Epidermal melanocyte (primary cell): Measurements from ENCODE around the gene CD68.

ENCODE experiments used
- DNase-seq: peaks from one replicate; pipeline ENCODE4 v3.0.0; 2011; ENCODE audit warnings: low spot score; ENCODE audit not compliant: insufficient read length

CD68 gene

DNA sequence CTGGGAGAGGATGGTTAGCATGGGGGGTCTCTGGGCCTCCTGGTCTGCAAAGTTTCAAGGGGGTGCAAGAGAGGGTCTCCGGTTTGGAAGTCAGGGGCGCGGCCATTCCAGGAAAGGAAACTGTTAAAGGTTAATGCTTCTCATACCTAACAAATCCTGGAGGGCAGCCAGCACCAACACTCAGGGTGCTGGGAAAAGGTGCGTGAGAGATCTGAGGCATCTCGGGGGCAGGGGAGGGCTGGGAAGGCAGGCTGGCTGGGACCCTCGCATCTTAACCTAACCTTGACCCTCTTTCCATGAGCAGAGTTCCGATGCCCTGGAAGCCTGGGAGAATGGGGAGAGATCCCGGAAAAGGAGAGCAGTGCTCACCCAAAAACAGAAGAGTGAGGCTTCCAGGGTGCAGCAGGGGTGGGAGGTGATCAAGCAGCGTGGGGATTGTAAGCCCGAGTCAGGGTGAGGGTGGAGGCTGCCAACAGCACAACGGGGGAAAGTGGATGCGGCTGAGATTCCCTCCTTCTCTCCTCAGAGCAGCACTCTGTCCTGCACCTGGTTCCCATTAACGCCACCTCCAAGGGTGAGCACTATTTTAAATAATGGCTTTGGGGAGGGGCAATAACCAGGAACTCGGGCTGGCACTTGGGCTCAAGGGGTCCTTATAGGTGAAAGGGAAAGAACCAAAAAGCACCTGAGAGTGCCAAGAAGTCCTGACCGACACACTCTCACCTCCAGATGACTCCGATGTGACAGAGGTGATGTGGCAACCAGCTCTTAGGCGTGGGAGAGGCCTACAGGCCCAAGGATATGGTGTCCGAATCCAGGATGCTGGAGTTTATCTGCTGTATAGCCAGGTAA lies 19.9 kb upstream of the CD68 start:
- no peak for DNase-seq

DNA sequence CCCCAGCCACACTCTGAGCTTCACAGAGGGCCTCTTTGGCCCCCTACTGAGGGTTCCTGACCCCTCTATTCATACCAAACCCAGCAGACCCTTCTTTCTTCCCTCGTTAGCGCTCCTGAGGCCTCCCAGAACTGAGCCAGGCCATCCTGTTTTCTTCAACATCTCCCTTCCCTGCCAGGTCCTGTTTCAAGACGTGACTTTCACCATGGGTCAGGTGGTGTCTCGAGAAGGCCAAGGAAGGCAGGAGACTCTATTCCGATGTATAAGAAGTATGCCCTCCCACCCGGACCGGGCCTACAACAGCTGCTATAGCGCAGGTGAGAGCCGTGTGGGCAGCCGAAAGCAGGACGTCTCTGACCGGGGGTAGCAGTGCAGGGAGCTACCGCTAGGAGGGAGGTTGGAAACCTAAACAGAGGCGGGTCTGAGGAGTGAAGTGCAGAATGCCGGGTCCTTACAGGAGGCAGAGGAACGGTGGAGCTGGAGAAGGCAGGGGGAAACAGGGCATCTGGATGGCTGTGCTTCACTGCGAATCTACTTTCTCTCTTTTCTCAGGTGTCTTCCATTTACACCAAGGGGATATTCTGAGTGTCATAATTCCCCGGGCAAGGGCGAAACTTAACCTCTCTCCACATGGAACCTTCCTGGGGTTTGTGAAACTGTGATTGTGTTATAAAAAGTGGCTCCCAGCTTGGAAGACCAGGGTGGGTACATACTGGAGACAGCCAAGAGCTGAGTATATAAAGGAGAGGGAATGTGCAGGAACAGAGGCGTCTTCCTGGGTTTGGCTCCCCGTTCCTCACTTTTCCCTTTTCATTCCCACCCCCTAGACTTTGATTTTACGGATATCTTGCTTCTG lies 19.0 kb upstream of the CD68 start:
- DNase-seq: no peak

DNA sequence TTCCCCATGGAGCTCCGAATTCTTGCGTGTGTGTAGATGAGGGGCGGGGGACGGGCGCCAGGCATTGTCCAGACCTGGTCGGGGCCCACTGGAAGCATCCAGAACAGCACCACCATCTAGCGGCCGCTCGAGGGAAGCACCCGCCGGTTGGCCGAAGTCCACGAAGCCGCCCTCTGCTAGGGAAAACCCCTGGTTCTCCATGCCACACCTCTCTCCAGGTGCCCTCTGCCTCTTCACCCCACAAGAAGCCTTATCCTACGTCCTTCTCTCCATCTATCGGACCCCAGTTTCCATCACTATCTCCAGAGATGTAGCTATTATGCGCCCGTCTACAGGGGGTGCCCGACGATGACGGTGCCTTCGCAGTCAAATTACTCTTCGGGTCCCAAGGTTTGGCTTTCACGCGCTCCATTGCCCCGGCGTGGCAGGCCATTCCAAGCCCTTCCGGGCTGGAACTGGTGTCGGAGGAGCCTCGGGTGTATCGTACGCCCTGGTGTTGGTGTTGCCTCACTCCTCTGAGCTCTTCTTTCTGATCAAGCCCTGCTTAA lies 18.3 kb upstream of the CD68 start:
- DNase-seq: peak; percentile 91

DNA sequence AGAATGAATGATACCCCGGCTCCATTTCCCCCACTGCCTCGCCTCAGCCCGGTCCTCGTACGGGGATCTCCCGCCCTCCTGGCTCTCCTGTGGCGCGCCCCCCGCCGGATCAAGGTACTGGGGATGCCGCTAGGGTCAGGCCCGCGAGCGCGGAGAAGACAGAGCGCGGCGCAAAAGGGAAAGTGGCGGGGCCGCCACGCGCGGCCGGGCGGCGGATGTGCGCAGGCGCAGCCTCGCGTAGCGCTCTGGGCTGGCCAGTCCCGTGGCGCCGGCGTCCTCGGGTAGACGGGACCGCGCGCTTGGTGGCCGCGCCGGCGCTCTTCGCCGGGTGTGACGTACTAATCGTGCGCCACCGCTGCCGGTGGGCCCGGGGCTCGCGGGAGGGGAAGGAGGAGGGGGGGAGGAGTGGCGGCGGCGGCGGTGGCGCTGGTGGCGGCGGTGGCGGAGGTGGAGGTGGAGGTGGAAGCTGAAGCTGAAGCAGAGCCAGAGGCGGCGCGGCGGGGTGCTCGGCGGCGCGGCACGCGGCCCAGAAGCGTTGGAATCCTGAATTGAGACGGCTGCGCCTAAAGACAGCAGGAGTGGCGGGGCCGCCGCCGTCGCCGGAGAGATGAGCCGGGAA lies 17.7 kb upstream of the CD68 start, which contains the start of gene SENP3:
TSS of gene SENP3 (plus strand) at position 331 of the 619 bp plus-strand sequence. CDS start 1,158 bp downstream, outside the sequence.
- peak; percentile 97 for DNase-seq

DNA sequence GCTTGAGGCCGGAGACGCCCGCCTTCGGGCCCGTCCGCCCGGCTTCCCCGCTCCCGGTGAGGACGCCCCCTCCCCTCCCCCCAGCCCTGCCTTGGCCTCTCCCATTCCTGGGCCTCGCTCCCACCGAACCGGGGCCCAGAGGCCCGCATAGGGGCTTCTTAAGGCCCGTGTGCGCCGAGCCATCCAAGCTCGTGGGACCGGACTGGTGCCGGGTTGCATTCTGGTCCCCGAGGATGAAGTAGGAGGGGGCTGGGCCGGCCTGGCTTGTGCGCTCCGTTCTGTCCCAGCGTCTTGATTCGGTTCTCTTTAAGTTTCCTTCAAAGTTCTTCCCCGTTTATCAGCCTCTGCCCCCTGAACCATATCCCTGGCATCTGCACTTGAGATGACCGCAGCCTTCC lies 17.2 kb upstream of the CD68 start:
- DNase-seq: no peak

DNA sequence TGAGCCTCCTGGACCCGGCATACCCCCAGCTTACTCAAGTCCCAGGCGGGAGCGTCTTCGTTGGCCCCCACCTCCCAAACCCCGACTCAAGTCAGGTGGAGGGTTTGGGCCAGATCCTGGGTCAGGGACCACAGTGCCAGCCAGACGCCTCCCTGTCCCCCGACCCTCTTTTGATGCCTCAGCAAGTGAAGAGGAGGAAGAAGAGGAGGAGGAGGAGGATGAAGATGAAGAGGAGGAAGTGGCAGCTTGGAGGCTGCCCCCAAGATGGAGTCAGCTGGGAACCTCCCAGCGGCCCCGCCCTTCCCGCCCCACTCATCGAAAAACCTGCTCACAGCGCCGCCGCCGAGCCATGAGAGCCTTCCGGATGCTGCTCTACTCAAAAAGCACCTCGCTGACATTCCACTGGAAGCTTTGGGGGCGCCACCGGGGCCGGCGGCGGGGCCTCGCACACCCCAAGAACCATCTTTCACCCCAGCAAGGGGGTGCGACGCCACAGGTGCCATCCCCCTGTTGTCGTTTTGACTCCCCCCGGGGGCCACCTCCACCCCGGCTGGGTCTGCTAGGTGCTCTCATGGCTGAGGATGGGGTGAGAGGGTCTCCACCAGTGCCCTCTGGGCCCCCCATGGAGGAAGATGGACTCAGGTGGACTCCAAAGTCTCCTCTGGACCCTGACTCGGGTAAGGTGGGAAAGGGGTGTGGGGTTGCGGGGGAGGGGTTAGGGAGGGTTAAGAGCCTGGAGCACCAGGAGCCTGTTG lies 16.1 kb upstream of the CD68 start:
- DNase-seq: no peak

DNA sequence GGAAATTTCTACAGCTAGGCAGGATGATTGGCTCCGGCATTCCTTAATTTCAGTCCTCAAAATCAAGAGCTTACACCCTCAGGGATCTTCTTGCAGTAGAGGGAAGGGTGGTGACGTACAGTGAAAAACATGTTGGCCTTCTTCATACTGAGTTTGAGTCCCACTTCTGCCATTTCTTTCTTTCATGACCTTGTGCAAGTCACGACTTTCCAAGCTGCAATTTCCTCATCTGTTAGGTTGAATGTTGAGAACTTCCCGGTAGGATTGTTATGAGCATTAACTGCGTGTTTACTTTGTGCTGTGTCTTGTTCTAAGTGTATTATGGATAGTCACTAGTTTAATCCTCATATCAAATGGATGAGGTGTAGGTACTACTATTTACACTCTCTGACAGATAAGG lies 9.9 kb upstream of the CD68 start:
- DNase-seq: no peak

DNA sequence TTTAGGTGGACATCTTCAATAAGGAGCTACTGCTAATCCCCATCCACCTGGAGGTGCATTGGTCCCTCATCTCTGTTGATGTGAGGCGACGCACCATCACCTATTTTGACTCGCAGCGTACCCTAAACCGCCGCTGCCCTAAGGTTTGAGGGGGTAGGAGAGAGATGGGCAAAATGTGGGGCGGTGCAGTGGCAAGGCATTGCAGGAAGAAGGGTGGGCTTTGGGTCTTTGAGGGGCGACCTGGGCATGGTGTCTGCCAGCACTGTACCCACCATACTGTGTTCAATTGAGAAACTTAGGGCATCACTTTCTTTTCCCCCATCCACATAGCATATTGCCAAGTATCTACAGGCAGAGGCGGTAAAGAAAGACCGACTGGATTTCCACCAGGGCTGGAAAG lies 9.1 kb upstream of the CD68 start:
- DNase-seq: no peak

DNA sequence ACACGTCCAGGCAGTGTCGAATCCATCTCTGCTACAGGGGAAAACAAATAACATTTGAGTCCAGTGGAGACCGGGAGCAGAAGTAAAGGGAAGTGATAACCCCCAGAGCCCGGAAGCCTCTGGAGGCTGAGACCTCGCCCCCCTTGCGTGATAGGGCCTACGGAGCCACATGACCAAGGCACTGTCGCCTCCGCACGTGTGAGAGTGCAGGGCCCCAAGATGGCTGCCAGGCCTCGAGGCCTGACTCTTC lies 7.2 kb upstream of the CD68 start:
- DNase-seq: peak; percentile 98

DNA sequence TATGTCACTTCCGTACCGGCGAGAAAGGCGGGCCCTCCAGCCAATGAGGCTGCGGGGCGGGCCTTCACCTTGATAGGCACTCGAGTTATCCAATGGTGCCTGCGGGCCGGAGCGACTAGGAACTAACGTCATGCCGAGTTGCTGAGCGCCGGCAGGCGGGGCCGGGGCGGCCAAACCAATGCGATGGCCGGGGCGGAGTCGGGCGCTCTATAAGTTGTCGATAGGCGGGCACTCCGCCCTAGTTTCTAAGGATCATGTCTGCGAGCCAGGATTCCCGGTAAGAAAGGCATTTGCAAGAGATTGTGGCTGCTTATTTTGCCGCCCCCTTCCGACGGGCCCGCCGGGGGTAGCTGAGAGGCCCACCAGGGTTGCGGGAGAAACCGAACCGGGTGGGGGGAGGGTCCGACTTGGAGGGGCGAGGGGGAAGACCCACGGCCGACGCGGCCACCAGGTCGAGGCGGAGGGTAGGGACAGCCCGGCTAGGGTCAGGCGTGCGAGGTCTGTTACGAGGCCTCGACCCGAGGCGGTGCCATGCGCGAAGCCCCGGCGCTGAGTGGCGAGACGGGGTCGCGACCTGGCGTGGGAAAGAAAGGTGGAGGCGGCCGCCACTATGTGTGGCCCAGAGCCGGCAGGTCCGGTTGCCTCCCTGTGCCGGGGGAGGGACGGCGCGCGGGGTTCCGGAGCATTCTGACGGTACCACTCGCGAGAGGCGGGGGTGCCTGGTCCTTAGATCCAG lies 6.7 kb upstream of the CD68 start:
- DNase-seq: no peak

DNA sequence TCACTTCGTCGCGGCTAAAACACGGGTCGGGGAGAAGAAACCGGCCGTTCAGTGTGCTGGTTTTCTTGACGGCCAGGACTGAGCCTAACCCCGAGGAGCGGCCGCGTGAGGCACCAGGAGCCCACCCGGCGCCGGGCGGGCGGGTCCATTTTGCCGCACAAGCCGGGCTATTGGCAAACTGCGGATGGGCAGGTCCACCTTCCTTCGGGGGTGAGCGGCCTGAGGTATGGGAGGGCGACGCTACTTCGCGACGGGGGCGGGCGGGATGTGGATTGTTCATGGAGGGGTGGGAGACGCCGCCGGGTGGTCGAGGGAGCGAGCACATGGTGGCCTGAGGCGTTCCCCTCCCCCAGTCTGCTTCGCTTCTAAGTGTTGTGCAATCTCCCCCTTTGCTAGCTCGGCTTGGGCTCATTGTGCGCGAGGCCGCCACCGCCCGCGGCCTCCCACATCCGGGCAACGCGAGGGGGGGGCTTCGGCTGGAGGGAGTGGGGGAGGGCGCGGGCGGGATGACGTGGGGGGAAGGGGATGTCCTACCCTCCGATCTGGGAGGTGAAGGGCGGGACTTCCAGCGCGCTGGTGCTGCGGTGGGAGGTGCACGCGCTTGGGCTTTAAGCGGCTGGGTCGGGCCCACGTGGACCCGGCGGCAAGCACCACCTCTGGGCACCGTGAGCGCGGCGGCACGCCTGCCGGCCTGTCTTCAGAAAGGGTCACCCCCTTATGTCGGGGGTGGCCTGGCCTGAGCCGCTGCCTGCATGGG lies 5.9 kb upstream of the CD68 start:
- peak; percentile 94 for DNase-seq

DNA sequence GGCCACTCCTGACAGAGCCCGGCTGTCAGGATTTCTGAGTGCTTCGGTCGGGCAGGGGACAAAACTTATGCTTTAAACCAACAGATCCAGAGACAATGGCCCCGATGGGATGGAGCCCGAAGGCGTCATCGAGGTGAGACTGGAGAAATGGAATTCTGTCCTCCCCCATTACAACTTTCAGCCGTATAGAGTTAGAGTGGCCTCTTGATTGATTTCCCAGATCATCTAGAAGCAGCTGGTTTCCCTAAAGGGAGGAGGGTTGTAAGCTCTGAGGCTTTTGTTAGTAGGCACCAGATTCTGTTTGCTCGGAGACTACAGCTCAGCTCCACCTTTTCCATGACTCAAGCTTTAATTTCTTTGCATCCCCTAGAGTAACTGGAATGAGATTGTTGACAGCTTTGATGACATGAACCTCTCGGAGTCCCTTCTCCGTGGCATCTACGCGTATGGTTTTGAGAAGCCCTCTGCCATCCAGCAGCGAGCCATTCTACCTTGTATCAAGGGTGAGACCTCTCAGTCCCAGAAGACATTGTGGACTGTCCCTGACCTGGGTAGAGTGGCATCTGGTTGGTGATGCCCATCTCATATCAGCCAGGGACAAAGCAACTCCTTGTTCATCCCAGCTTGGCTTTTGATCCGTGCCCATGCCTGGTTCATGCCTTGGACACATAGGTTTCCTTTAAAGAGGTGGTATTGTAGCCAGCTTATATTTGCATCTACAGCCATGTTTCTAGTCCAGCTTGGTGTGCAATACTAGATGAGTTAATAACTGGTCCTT lies 5.1 kb upstream of the CD68 start:
- no peak for DNase-seq

DNA sequence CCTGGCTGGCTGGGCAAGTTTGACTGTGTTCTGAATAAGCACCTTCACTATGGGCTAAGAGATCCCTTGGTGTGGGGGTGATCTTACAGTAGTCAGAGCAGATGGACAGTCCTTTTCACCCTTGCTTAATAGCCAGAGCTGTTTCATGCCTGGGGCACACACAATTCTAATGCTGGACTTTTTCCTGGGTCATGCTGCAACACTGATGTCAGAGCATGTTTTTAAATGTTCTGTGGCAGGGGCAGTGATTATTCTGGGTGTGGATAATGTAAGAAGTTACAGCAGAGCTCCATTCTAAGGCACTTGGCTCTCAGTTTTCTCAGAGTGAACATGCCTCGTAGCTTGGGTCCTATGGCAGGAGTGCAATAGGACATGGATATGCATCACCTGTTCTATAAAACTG lies 4.0 kb upstream of the CD68 start:
- DNase-seq: no peak

DNA sequence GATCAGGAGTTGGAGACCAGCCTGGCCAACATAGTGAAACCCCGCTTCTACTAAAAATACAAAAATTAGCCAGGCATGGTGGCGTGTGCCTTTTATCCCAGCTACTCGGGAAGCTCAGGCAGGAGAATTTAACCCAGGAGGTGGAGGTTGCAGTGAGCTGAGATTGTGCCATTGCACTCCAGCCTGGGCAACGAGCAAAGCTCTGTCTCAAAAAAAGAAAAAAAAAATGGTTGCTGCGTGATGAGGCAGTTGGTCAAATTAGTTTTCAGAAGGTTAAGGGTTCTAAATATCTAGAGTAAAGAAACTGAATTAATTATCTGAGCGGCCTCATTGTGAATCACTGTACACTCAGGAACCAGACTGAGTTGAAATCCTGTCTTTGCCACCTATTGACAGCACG lies 3.5 kb upstream of the CD68 start:
- no peak for DNase-seq

DNA sequence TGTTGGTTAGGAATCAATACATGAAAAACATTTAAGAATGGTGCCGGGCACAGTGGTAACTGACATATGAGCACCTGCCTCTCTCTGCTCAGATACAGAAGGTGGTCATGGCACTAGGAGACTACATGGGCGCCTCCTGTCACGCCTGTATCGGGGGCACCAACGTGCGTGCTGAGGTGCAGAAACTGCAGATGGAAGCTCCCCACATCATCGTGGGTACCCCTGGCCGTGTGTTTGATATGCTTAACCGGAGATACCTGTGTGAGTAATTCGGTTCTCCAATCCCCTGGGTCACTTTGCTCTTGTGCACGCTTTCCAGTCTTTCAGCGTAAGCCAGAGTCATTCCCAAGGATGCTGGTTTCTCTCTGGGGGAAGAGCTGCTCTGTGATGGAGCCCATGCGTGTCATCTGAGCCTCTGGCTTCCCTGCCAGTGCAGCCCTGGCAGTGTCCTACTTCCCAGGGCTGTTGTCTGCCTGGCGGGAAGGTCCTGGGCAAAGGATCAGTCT lies 3.0 kb upstream of the CD68 start:
- DNase-seq: no peak

DNA sequence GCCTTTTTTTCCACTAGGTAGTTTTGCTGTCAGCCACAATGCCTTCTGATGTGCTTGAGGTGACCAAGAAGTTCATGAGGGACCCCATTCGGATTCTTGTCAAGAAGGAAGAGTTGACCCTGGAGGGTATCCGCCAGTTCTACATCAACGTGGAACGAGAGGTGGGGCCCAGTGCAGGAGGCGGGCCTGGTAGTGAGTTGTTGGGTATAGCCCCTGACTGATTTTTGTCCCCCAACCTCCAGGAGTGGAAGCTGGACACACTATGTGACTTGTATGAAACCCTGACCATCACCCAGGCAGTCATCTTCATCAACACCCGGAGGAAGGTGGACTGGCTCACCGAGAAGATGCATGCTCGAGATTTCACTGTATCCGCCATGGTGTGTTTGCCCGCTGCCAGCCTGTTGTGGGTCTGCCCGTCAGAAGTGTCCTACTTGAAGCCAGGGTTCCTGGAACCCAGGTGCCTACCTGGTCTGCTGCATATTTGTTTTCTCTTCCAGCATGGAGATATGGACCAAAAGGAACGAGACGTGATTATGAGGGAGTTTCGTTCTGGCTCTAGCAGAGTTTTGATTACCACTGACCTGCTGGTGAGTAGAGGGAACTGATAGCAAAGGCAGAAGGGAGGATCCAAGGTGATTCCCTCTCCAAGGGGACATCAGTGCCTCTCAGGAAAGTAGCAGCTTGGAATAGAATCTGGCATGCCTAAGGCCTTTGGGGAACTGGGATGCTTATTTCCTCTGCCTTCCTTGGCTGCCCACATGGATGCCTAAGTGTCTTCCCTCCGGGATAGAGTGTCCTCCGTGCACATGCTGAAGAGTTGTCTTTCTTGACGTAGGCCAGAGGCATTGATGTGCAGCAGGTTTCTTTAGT lies 1.9 kb upstream of the CD68 start:
- DNase-seq: no peak

DNA sequence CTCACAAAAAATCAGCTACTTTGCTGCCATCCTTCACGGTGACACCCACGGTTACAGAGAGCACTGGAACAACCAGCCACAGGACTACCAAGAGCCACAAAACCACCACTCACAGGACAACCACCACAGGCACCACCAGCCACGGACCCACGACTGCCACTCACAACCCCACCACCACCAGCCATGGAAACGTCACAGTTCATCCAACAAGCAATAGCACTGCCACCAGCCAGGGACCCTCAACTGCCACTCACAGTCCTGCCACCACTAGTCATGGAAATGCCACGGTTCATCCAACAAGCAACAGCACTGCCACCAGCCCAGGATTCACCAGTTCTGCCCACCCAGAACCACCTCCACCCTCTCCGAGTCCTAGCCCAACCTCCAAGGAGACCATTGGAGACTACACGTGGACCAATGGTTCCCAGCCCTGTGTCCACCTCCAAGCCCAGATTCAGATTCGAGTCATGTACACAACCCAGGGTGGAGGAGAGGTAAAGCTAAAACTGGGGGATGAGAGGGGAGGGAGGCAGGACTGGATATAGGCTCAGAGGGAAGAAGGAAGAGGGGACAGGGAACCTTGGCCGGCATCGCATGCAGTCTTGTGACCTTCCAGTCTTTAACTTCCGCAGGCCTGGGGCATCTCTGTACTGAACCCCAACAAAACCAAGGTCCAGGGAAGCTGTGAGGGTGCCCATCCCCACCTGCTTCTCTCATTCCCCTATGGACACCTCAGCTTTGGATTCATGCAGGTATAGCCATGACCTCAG lies 581 bp downstream of the CD68 start:
- DNase-seq: no peak
